HepG2 (cell line): ENCODE data around the gene CTDNEP1. TPM values are rescaled to one million over a fixed set of nuclear protein-coding genes. Genes with fewer than 3 reads are reported as not detected.
A peak's percentile ranks its signal among the peaks of the same experiment; 100 is the strongest.

ENCODE experiments used
- ARID4A ChIP-seq: sonication (generic); formaldehyde crosslinking; IDR thresholded peaks from 2 replicates; pipeline ENCODE4 v1.5.0; 2020; ENCODE audit warnings: mild to moderate bottlenecking, missing genetic modification reagents, borderline replicate concordance
- ASH2L ChIP-seq: fragments of 300-600, 200-600 bp; sonication (generic); IDR thresholded peaks from 2 replicates; pipeline ENCODE4 v1.7.0; 2017; ENCODE audit warnings: low read depth, mild to moderate bottlenecking, moderate library complexity, mixed read lengths, low read length; ENCODE audit not compliant: insufficient read length
- ATAD3A ChIP-seq: sonication (generic); formaldehyde crosslinking; IDR thresholded peaks from 2 replicates; pipeline ENCODE4 v1.4.0; 2020; ENCODE audit warnings: missing genetic modification reagents
- CCAR2 ChIP-seq: fragments of 200-400 bp; formaldehyde crosslinking; optimal IDR thresholded peaks from 2 replicates; pipeline ENCODE3; 2018; ENCODE audit warnings: low read depth, mild to moderate bottlenecking, low read length, moderate library complexity
- CENPBD1 ChIP-seq: sonication (generic); formaldehyde crosslinking; IDR thresholded peaks from 2 replicates; pipeline ENCODE4 v1.8.0; 2022; ENCODE audit warnings: missing genetic modification reagents, low read depth, mild to moderate bottlenecking, borderline replicate concordance
- ELF4 ChIP-seq: sonication (generic); formaldehyde crosslinking; IDR thresholded peaks from 2 replicates; pipeline ENCODE4 v1.5.0; 2020; ENCODE audit warnings: missing genetic modification reagents, mild to moderate bottlenecking, moderate library complexity, borderline replicate concordance
- HHEX ChIP-seq: IDR thresholded peaks from 2 replicates; pipeline ENCODE4 v1.6.1; 2016; ENCODE audit warnings: control low read depth
- MXI1 ChIP-seq: IDR thresholded peaks from 3 replicates; pipeline ENCODE4 v1.6.1; 2012; ENCODE audit warnings: low read depth, low read length, inconsistent platforms, borderline replicate concordance
- NAIF1 ChIP-seq: sonication (generic); formaldehyde crosslinking; IDR thresholded peaks from 2 replicates; pipeline ENCODE4 v1.5.0; 2020; ENCODE audit warnings: mild to moderate bottlenecking, missing genetic modification reagents, borderline replicate concordance
- REL ChIP-seq: sonication (generic); formaldehyde crosslinking; conservative IDR thresholded peaks from 2 replicates; pipeline ENCODE4 v1.8.0; 2022; ENCODE audit warnings: mild to moderate bottlenecking, missing genetic modification reagents, moderate library complexity
- ZNF207 ChIP-seq: fragments of 450-650 bp; IDR thresholded peaks from 2 replicates; pipeline ENCODE4 v1.6.1; 2016; ENCODE audit warnings: antibody characterized with exemption, borderline replicate concordance
- ZNF335 ChIP-seq: sonication (generic); formaldehyde crosslinking; IDR thresholded peaks from 2 replicates; pipeline ENCODE4 v1.4.0; 2020; ENCODE audit warnings: missing genetic modification reagents
- ZNF639 ChIP-seq: conservative IDR thresholded peaks from 2 replicates; pipeline ENCODE4 v1.6.1; 2018; ENCODE audit warnings: missing genetic modification reagents
- ZNF646 ChIP-seq: sonication (generic); formaldehyde crosslinking; IDR thresholded peaks from 2 replicates; pipeline ENCODE4 v1.9.0; 2021; ENCODE audit warnings: mild to moderate bottlenecking, missing genetic modification reagents
- ZNF678 ChIP-seq: sonication (generic); formaldehyde crosslinking; IDR thresholded peaks from 2 replicates; pipeline ENCODE4 v1.4.0; 2020; ENCODE audit warnings: mild to moderate bottlenecking, missing genetic modification reagents
- ZNF780A ChIP-seq: sonication (generic); formaldehyde crosslinking; IDR thresholded peaks from 2 replicates; pipeline ENCODE4 v1.8.0; 2022; ENCODE audit warnings: mild to moderate bottlenecking, missing genetic modification reagents, moderate library complexity
- polyA plus RNA-seq, 8 experiments: library from polyadenylated mRNA; depleted of rRNA in 3 of 8; stranded (reverse) in 7 of 8; unstranded in 1 of 8; fragments of >200 nt; fragmentation: Illumina TruSeq in 4 of 8; extraction: Trizol in 4 of 8; gene quantifications; 2 replicates each; pipeline versions ENCODE4 v1.2.1 to v1.2.3, GENCODE V29; 2011 to 2016; ENCODE audit warnings: low read depth in 4 of 8, missing spikeins in 1 of 8, mixed read lengths in 1 of 8; ENCODE audit not compliant: insufficient read depth in 1 of 8
- total RNA-seq, 5 experiments: library from RNA; depleted of rRNA; stranded (reverse); fragments of >200 nt; fragmentation: Illumina TruSeq; extraction: Trizol; gene quantifications; 2 replicates each; pipeline ENCODE4 v1.2.3, GENCODE V29; 2016; ENCODE audit warnings: low read depth in 1 of 5

The CTDNEP1 gene
- total and polyA plus RNA-seq, 2 of the 13 experiments (the other 11 are each of a cell fraction or from before 2014, with no cell fraction given), result 19.8 to 118 TPM

GRCh38 chr17:7219812-7220592 is 31.5 kb downstream of the CTDNEP1 start, which contains the start of the genes ACADVL and DLG4 (continued):
- TF ChIP-seq ARID4A (CRISPR knock-in tag) (peak; percentile 87), ELF4 (CRISPR knock-in tag) (no peak), HHEX (no peak), ZNF207 (no peak), NAIF1 (peak; percentile 72; the same call in 1 of the 2 replicates), MXI1 (peak; percentile 89; the same call in 2 of the 3 replicates), ATAD3A (CRISPR knock-in tag) (no peak), ZNF780A (CRISPR knock-in tag) (peak; percentile 52; the same call in 1 of the 2 replicates), CCAR2 (no peak), ZNF639 (CRISPR knock-in tag) (0 out of 2 replicates have a peak, but pooled peaks have one; percentile 51), ASH2L (peak; percentile 59), CENPBD1 (no peak; the same call in 1 of the 2 replicates), ZNF678 (CRISPR knock-in tag) (no peak), REL (CRISPR knock-in tag) (no peak; the same call in 1 of the 2 replicates), ZNF335 (CRISPR knock-in tag) (peak; percentile 68; the same call in 1 of the 2 replicates), ZNF646 (no peak)
